ENCODE results near the gene ZNF716.

- TF ChIP-seq CTCF (IDR thresholded peaks at IDR 0.05) (no peak), POLR2A (IDR thresholded peaks at IDR 0.05) (no peak)
These were observed 24.6 kb upstream of the ZNF716 start for GRCh38 chr7:57425239-57425944.
